GM12875 (cell line): Measurements from ENCODE around the gene CMTM4.
"Not testable (repeated sequence)": the region's sequence is repeated elsewhere in the genome, so short reads cannot be mapped to it uniquely, and the experiment has no call there.

ENCODE experiments used
- H3K4me3 ChIP-seq: one replicate; pipeline ENCODE4 v1.5.1; 2011; ENCODE audit warnings: low read depth, low read length, control low read depth
- TF ChIP-seq, protein P1 (sequence below): IDR thresholded peaks from 2 replicates; pipeline ENCODE4 v1.5.1; 2011; ENCODE audit warnings: low read depth, mild to moderate bottlenecking, control low read depth, inconsistent platforms, low read length, moderate library complexity, borderline replicate concordance; ENCODE audit not compliant: insufficient read depth

The CMTM4 gene

DNA sequence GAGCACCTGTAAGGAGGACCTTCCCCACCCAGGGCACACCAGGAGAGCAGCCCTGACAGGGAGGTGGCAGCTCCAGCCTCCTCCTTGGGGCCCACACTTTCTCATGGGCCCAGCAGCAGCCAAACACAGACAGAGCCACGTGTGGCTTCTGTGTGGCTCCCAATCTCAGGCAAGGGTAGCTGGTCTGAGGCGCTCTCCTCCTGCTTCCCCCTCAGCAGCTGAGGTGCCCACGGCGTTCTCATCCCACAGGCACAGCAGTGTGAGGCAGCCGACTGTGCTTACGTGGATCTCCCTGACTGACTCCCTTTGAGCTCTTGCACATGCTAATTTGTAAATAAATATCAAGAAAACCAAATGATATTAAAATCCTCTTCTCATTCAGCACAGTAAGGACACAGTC lies 61.1 kb downstream of the CMTM4 start:
- TF ChIP-seq, protein P1, sequence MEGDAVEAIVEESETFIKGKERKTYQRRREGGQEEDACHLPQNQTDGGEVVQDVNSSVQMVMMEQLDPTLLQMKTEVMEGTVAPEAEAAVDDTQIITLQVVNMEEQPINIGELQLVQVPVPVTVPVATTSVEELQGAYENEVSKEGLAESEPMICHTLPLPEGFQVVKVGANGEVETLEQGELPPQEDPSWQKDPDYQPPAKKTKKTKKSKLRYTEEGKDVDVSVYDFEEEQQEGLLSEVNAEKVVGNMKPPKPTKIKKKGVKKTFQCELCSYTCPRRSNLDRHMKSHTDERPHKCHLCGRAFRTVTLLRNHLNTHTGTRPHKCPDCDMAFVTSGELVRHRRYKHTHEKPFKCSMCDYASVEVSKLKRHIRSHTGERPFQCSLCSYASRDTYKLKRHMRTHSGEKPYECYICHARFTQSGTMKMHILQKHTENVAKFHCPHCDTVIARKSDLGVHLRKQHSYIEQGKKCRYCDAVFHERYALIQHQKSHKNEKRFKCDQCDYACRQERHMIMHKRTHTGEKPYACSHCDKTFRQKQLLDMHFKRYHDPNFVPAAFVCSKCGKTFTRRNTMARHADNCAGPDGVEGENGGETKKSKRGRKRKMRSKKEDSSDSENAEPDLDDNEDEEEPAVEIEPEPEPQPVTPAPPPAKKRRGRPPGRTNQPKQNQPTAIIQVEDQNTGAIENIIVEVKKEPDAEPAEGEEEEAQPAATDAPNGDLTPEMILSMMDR = no peak
- H3K4me3 ChIP-seq = no peak overlapping the region

DNA sequence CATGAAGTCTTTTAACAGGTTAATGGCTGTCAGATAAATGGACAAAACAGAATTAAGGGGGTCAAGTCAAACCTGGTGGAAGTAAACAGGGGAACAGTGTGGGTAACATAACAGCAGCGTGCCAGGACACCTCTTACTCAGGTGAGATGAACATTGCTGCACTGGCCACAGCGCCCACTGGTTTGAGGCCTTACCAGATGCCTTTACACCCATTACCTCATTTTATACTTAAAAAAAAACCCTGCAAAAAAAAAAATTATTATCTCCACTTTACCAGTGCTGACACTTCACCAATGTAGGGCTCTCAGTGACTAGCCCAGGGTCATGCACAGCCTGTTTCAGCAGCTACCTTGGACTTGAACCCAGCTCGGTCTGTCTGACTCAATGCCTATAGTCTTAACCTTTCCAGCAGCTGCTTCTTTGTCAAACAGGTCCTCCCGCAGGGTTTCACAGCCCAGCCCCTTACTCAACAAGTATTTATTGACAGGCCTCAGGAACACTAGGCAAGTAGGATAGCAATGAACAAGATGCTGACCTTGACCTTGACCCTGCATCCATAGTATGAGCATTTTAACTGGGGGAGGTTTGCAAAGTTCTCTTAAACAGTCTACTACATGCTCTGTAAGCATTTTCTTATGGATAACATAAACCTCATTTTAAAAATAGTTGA lies 61.9 kb downstream of the CMTM4 start:
- TF ChIP-seq, protein P1 = no peak
- H3K4me3 ChIP-seq = no peak overlapping the region

DNA sequence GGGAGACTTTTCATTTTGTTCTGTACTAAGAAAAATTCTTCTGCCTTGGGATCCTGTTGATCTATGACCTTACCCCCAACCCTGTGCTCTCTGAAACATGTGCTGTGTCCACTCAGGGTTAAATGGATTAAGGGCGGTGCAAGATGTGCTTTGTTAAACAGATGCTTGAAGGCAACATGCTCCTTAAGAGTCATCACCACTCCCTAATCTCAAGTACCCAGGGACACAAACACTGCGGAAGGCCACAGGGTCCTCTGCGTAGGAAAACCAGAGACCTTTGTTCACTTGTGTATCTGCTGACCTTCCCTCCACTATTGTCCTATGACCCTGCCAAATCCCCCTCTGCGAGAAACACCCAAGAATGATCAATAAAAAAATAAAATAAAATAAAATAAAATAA lies 65.0 kb downstream of the CMTM4 start:
- H3K4me3 ChIP-seq = not testable (repeated sequence)

DNA sequence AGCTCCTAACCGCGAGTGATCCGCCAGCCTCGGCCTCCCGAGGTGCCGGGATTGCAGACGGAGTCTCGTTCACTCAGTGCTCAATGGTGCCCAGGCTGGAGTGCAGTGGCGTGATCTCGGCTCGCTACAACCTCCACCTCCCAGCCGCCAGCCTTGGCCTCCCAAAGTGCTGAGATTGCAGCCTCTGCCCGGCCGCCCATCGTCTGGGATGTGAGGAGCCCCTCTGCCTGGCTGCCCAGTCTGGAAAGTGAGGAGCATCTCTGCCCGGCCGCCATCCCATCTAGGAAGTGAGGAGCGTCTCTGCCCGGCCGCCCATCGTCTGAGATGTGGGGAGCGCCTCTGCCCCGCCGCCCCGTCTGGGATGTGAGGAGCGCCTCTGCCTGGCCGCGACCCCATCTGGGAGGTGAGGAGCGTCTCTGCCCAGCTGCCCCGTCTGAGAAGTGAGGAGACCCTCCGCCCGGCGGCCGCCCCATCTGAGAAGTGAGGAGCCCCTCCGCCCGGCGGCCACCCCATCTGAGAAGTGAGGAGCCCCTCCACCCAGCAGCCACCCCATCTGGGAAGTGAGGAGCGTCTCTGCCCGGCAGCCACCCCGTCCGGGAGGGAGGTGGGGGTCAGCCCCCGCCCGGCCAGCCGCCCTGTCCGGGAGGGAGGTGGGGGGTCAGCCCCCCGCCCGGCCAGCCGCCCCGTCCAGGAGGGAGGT lies 65.8 kb downstream of the CMTM4 start:
- not testable (repeated sequence) for H3K4me3 ChIP-seq

DNA sequence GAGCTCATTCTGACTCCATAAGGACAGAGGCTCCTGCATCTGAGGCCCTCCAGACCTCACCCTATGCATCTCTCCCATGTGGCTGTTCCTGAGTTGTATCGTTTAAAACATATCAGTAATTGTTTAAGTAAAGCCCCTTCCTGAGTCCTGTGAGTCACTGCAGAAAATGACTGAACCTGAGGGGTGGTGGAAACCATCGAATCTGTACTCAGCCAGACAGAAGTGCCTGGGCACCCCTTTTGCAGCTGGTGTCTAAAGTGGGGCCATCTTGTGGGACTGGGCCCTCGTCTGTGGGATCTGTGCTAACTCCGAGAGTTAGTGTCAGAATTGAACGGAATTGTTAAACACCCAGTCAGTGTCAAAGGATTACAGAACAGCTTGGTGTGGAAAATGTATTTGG lies 66.7 kb downstream of the CMTM4 start:
- no peak overlapping the region for H3K4me3 ChIP-seq
- TF ChIP-seq, protein P1 = no peak

DNA sequence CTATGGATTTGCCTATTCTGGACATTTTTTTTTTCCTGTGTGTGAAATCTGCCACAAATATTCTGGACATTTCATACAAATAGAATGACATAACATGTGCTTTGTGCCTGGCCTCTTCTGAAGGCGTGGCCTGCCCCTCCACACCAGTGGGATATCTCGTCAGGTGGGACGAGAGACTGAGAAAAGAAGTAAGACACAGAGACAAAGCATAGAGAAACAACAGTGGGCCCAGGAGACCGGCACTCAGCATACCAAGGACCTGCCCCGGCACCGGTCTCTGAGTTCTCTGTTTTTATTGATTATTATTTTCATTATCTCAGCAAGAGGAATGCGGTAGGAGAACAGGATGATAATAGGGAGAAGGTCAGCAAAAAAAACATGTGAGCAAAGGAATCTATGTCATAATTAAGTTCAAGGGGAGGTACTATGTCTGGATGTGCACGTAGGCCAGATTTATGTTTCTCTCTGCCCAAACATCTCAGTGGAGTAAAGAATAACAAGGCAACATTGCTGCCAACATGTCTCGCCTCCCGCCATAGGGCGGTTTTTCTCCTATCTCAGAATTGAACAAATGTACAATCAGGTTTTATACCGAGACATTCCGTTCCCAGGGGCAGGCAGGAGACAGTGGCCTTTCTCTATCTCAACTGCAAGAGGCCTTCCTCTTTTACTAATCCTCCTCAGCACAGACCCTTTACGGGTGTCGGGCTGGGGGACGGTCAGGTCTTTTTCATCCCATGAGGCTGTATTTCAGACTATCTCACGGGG lies 68.7 kb downstream of the CMTM4 start:
- H3K4me3 ChIP-seq = not testable (repeated sequence)

DNA sequence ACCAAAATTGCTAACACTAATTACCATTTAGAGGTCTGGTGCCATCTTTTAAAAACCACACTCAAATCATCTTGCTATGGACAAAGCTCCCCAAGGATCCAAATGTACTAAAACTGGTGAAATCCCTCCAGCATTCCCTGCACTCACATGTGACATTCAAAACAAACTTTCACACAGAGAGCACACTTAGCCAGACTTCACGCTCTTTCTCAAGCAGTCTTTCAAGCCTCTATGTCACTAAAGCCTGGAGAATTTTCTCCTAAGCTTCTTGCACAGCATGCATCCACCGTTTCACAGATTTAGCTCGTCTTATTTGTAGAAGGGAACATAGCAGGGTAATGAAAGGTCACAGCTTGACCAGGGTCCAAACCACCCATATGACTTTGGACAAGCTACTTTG lies 72.8 kb downstream of the CMTM4 start:
- no peak overlapping the region for H3K4me3 ChIP-seq
- TF ChIP-seq, protein P1 = no peak

DNA sequence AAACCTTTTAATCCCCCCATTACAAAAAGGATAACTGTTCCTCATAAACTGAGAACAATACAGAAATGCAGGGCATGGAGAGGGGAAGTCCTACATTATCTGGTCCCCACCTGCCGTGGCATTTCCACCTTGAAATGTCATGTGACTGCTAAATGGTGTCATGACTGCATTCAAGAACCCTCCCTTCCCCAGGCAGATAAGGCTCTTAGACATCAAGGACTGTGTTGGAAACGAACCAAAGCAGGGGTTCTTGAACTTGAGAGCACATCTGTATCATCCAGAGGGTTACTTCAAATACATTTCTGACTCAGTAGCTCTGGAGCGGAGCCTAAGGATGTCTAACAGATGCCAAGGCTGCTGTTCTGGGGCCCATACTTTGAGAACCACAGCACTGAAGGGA lies 73.7 kb downstream of the CMTM4 start:
- TF ChIP-seq, protein P1 = no peak
- H3K4me3 ChIP-seq = no peak overlapping the region
